HFFc6 (cell line): ENCODE measurements around the gene UBR4. TPM values are rescaled to one million over a fixed set of nuclear protein-coding genes. Genes with fewer than 3 reads are reported as not detected.

Experiments
- DNase-seq: peaks from one replicate; pipeline ENCODE4 v3.0.0-alpha.2; 2018
- H3K27ac Mint-ChIP-seq: 2 replicates; pipeline ENCODE4 v1.8.0; 2020; ENCODE audit warnings: mild to moderate bottlenecking, mixed read lengths
- H3K27me3 Mint-ChIP-seq: 2 replicates; pipeline ENCODE4 v1.8.0; 2021; ENCODE audit warnings: mild to moderate bottlenecking, moderate library complexity, mixed read lengths; ENCODE audit not compliant: insufficient read depth
- H3K36me3 Mint-ChIP-seq: 2 replicates; pipeline ENCODE4 v1.8.0; 2021; ENCODE audit warnings: low read depth, mixed read lengths
- H3K4me1 Mint-ChIP-seq: 2 replicates; pipeline ENCODE4 v1.8.0; 2020; ENCODE audit warnings: low read depth, mixed read lengths
- H3K4me3 Mint-ChIP-seq: 2 replicates; pipeline ENCODE4 v1.8.0; 2020; ENCODE audit warnings: mild to moderate bottlenecking, moderate library complexity, mixed read lengths
- H3K9me3 Mint-ChIP-seq: 2 replicates; pipeline ENCODE4 v1.8.0; 2020; ENCODE audit warnings: mild to moderate bottlenecking, mixed read lengths
- CTCF ChIP-seq: fragments of 200-600 bp; sonication (generic); IDR thresholded peaks from 2 replicates; pipeline ENCODE4 v1.5.0; 2021; ENCODE audit warnings: antibody characterized with exemption, mild to moderate bottlenecking
- total RNA-seq, 6 experiments: library from RNA; stranded (reverse); fragmentation: NEBNext Ultra II Directional; extraction: Animal tissue kit (Norgen Biotek cat#: 25700); gene quantifications; 2 replicates in 1 of 6; 3 replicates in 5 of 6; pipeline ENCODE4 v1.2.3, GENCODE V29; 2021

Gene UBR4
- total RNA-seq, 6 experiments from 2014 or later, result 74.2 to 116 (median 88.6) TPM

DNA sequence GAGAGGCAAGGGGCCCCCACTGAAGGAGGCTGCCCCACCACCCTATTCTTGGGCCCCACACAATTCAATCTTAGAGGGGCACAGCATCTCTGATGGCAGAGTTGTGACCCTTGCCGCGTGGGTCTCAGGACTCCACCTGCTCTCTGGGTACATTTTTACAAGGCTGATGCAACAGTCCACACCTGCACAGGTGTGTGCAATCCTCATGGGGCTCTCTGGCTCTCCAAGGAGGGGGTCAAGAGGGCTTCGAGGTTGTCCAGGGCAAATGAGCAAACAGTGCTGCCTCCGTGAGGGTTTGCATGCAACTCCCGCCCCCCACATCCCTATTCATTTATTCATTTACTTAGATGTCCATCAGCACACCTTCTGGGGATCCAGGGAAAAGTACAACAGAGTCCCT is 172.0 kb downstream of the UBR4 start:
- Mint-ChIP-seq H3K27me3 (peaks cover 20% of the 10 kb centered on the region), H3K4me1 (peaks cover 13% of the 10 kb centered on the region), H3K4me3 (no peak overlapping the region), H3K27ac (no peak overlapping the region), H3K9me3 (no peaks in the 10 kb centered on the region), H3K36me3 (no peaks in the 10 kb centered on the region)
- no peak for TF ChIP-seq CTCF
- no peak for DNase-seq

- H3K4me3 Mint-ChIP-seq, result no peak overlapping the region
- no peaks in the 10 kb centered on the region for H3K36me3 Mint-ChIP-seq
- DNase-seq, result no peak
- H3K27ac Mint-ChIP-seq, result no peak overlapping the region
- H3K27me3 Mint-ChIP-seq, result peaks cover 16% of the 10 kb centered on the region
- H3K9me3 Mint-ChIP-seq, result no peaks in the 10 kb centered on the region
- no peak for TF ChIP-seq CTCF
- peaks cover 14% of the 10 kb centered on the region for H3K4me1 Mint-ChIP-seq
Measured at GRCh38 chr1:19037659-19038058, 172.4 kb downstream of the UBR4 start.

DNA sequence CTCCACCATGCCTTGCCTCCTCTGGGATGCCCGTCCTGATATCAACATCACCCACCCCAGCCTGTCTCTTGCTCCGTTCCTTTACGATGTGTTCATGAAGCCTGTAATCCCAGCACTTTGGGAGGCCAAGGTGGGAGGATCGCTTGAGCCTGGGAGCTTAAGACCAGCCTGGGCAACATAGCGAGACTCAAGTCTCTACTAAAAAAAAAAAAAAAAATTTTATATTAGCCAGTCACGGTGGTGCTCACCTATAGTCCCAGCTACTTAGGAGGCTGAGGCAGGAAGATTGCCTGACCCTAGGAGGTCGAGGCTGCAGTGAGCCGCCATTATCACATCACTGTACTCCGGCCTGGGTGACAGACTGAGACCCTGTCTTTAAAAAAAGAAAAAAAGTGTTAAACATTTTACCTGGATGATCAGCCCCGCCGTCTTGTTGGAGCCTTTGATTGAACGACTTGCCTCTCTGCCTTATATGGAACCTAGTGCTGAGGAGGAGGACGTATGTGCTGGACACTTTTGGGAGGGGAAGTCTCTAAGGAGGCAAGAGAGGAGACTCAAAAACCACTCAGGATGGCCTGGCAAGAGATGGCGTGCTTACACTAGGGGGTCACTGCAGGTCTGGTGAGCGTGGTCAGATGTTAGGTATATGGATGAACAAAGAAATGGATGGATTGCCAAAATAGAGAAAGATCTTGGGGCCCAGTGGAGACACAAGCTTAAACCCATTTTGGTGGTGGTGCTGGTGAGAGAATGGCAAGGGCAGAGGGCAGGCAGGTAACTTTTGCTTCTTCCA is 173.1 kb downstream of the UBR4 start:
- no peak for TF ChIP-seq CTCF
- no peak for DNase-seq
- peaks cover 14% of the 10 kb centered on the region for H3K4me1 Mint-ChIP-seq
- no peak overlapping the region for H3K4me3 Mint-ChIP-seq
- H3K36me3 Mint-ChIP-seq, result no peaks in the 10 kb centered on the region
- peaks cover 15% of the 10 kb centered on the region for H3K27me3 Mint-ChIP-seq
- no peaks in the 10 kb centered on the region for H3K9me3 Mint-ChIP-seq
- no peak overlapping the region for H3K27ac Mint-ChIP-seq

DNA sequence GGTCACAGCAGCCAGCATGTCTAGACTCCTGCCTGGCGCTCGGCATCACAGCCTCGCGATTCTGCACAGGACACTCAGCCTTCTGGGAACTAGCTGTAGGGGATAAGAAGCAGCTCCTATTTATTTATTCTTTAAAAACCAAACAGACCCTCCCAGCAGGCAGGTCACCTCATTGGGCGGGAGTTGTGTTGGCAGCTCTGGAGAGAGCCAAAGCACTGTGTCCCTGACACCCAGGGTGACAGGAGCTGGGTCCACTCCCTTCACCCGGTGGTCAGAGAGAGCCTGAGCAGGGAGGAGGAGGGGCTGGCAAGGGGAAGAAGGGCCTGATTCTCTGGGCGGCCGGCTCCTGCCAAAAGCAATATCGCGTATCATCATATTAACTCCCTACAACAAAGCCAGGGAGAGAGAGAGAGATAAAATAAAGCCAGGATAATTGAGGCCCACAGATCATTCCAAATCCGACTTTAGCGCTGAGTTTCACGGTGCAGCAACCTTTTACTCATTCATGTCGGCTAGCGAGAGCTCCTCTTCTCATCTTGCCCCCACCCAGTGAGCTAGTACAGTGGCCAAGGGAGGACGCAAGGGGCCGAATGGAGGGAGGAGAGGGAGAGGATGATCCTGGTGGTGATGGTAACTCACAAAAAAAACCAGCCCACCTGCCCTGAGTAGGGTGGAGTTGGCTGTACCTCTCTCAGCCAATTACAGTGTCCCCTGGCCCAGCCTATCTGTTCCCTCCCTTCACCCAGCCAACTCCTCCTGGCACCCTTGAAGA is 173.8 kb downstream of the UBR4 start:
- TF ChIP-seq CTCF, result no peak
- Mint-ChIP-seq H3K27me3 (peaks cover 15% of the 10 kb centered on the region), H3K4me1 (peaks cover 14% of the 10 kb centered on the region), H3K27ac (no peak overlapping the region), H3K36me3 (no peaks in the 10 kb centered on the region), H3K4me3 (no peak overlapping the region), H3K9me3 (no peaks in the 10 kb centered on the region)
- DNase-seq, result no peak

- Mint-ChIP-seq H3K27me3 (peaks cover 15% of the 10 kb centered on the region), H3K9me3 (no peaks in the 10 kb centered on the region), H3K27ac (no peak overlapping the region), H3K36me3 (no peaks in the 10 kb centered on the region), H3K4me3 (no peak overlapping the region), H3K4me1 (peaks cover 14% of the 10 kb centered on the region)
- no peak for DNase-seq
- TF ChIP-seq CTCF, result no peak
Measured at GRCh38 chr1:19035377-19036040, 174.6 kb downstream of the UBR4 start.
